Transverse colon (tissue), 4 donors: ENCODE measurements around the gene MOB3B. TPM values are rescaled to one million over a fixed set of nuclear protein-coding genes. Genes with fewer than 3 reads are reported as not detected.

Source experiments
- DNase-seq: peaks from one replicate; pipeline ENCODE4 v3.0.0-alpha.2; 2019
- H3K27ac ChIP-seq, 4 donors: fragments of 200-600 bp; sonication (generic); 2 replicates each; pipeline ENCODE4 v1.5.1; 2016 to 2018; ENCODE audit warnings: inconsistent platforms in 4 of 4
- H3K27me3 ChIP-seq: fragments of 200-600 bp; sonication (generic); 2 replicates; pipeline ENCODE4 v1.5.1; 2017; ENCODE audit warnings: inconsistent platforms
- H3K36me3 ChIP-seq, 4 donors: fragments of 200-600 bp; sonication (generic); 2 replicates each; pipeline ENCODE4 v1.5.1; 2017 to 2019; ENCODE audit warnings: inconsistent platforms in 4 of 4
- H3K4me1 ChIP-seq, 4 donors: fragments of 200-600 bp; sonication (generic); 2 replicates each; pipeline ENCODE4 v1.5.1; 2017 to 2020; ENCODE audit warnings: inconsistent platforms in 4 of 4
- H3K4me3 ChIP-seq, 4 donors: fragments of 200-600 bp; sonication (generic); 1 replicate in 1 of 4; 2 replicates in 3 of 4; pipeline versions ENCODE4 v1.5.1 to v1.6.1; 2017 to 2019; ENCODE audit warnings: inconsistent platforms in 4 of 4
- H3K9me3 ChIP-seq, 2 donors: fragments of 200-600 bp; sonication (generic); 2 replicates each; pipeline ENCODE4 v1.5.1; 2017 to 2019; ENCODE audit warnings: inconsistent platforms in 2 of 2
- EP300 ChIP-seq: sonication (generic); formaldehyde crosslinking; IDR thresholded peaks from one replicate; pipeline ENCODE4 v1.6.1; 2017; ENCODE audit warnings: antibody characterized with exemption, low read depth
- POLR2A ChIP-seq: fragments of 450-650 bp; IDR thresholded peaks from one replicate; pipeline ENCODE4 v1.6.1; 2016; ENCODE audit warnings: antibody characterized with exemption, mild to moderate bottlenecking, moderate library complexity
- POLR2AphosphoS5 ChIP-seq, 3 donors: sonication (generic); formaldehyde crosslinking; IDR thresholded peaks; one replicate each; pipeline ENCODE4 v1.6.1; 2016; ENCODE audit warnings: antibody characterized with exemption in 3 of 3
- WGBS, 2 donors: methylation state at CpG; one replicate each; pipeline ENCODE4 v1.1.5; 2018; ENCODE audit warnings: low coverage in 1 of 2; 5-methylcytosine and 5-hydroxymethylcytosine counted together
- in situ Hi-C, 4 donors: fragments of 200-750 bp; cut with MboI; loops; one replicate each; pipeline versions ENCODE4 v1.15.0 to v1.15.1; 2017; ENCODE audit warnings: low sequenced_read_pairs in 3 of 4, low pct_ligation_motif_present in 1 of 4, low pct_unique_long_range_greater_than_20kb in 1 of 4
- intact Hi-C: fragments of 100-400 bp; cut with DNase I; formaldehyde crosslinking; loops from one replicate; pipeline ENCODE4 v1.15.1; 2023; ENCODE audit warnings: low total_unique reads
- total RNA-seq, 4 donors: library from RNA; depleted of rRNA; stranded (reverse); fragments of >200 nt; gene quantifications; one replicate each; pipeline ENCODE4 v1.1.0, GENCODE V29; 2016
- TF ChIP-seq, protein P1 (sequence below), 5 experiments: fragments of 200-600 bp in 3 of 5; fragments of 450-650 bp in 2 of 5; sonication (generic) in 3 of 5; IDR thresholded peaks; 1 replicate in 2 of 5; 2 replicates in 3 of 5; pipeline ENCODE4 v1.5.1; 2016 to 2017; ENCODE audit warnings: antibody characterized with exemption in 5 of 5, inconsistent platforms in 3 of 5, mild to moderate bottlenecking in 2 of 5, moderate library complexity in 1 of 5

Gene MOB3B
- total RNA-seq, 4 donors from 2014 or later = 18.3 to 39.7 (median 29.1) TPM

DNA sequence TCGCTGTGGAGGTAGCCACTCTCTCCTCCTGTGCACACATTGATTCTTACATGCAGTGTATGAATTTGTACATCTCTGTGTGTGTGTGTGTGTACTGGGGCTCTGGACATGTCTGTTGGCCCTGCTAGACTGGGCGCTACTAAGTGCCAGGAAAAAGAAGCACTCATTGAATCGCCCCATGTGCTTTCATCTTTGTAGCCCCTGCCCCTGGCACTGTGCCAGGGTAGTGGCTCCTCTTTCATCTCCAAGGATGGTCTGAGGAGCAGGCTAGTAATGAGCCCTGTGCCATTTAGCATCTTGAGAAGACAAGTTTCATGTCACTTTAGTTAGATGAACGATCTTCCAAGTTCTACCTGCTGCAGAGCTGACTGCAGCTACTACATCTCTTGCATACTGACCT, 198.2 kb downstream of the MOB3B start:
- Histone ChIP-seq H3K4me3 (no peak overlapping the region), H3K27ac (no peak overlapping the region), H3K27me3 (no peaks in the 10 kb centered on the region), H3K4me1 (peaks cover 0 to 15% (median 5%) of the 10 kb centered on the region in 4 donors), H3K36me3 (peaks cover 0 to 6% (median 0%) of the 10 kb centered on the region in 4 donors), H3K9me3 (no peaks in the 10 kb centered on the region)
- DNase-seq = no peak
- in situ Hi-C loops = loop anchor here (5.0 to 10.0 kb wide), 3 partner anchors 201 to 216 kb away; no protein-coding TSS in a partner anchor
- intact Hi-C loops = loop anchor here (5.0 kb wide), 2 partner anchors 196 to 216 kb away; partner anchors contain the start of gene MOB3B
- 83 to 88% methylated on average over 1 to 4 of the region's 4 CpGs for WGBS, 2 donors
- TF ChIP-seq EP300 = no peak
- TF ChIP-seq POLR2AphosphoS5 (IDR thresholded peaks at IDR 0.05) = no peak
- TF ChIP-seq, protein P1, sequence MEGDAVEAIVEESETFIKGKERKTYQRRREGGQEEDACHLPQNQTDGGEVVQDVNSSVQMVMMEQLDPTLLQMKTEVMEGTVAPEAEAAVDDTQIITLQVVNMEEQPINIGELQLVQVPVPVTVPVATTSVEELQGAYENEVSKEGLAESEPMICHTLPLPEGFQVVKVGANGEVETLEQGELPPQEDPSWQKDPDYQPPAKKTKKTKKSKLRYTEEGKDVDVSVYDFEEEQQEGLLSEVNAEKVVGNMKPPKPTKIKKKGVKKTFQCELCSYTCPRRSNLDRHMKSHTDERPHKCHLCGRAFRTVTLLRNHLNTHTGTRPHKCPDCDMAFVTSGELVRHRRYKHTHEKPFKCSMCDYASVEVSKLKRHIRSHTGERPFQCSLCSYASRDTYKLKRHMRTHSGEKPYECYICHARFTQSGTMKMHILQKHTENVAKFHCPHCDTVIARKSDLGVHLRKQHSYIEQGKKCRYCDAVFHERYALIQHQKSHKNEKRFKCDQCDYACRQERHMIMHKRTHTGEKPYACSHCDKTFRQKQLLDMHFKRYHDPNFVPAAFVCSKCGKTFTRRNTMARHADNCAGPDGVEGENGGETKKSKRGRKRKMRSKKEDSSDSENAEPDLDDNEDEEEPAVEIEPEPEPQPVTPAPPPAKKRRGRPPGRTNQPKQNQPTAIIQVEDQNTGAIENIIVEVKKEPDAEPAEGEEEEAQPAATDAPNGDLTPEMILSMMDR (IDR thresholded peaks at IDR 0.05) = no peak
- no peak for TF ChIP-seq POLR2A

GRCh38 chr9:27329291-27329690, 200.3 kb downstream of the MOB3B start:
- no peaks in the 10 kb centered on the region for H3K9me3 ChIP-seq
- in situ Hi-C loops = no loop called here
- DNase-seq = no peak
- peaks cover 0 to 9% (median 0%) of the 10 kb centered on the region in 4 donors for H3K36me3 ChIP-seq
- intact Hi-C loops = no loop called here
- no peak overlapping the region for H3K27ac ChIP-seq
- 79 to 88% methylated on average over 3 to 9 of the region's 9 CpGs for WGBS, 2 donors
- H3K27me3 ChIP-seq = no peaks in the 10 kb centered on the region
- peaks cover 0 to 10% (median 5%) of the 10 kb centered on the region in 4 donors for H3K4me1 ChIP-seq
- no peak for TF ChIP-seq POLR2A
- no peak for TF ChIP-seq POLR2AphosphoS5 (IDR thresholded peaks at IDR 0.05)
- TF ChIP-seq EP300 = no peak
- TF ChIP-seq, protein P1 (IDR thresholded peaks at IDR 0.05) = no peak
- H3K4me3 ChIP-seq = no peak overlapping the region

- 91 to 96% methylated on average over 3 of the region's 3 CpGs for WGBS, 2 donors
- in situ Hi-C loops (no loop called here), intact Hi-C loops (no loop called here)
- TF ChIP-seq, protein P1 (IDR thresholded peaks at IDR 0.05) = no peak
- TF ChIP-seq POLR2A = no peak
- no peak for TF ChIP-seq POLR2AphosphoS5 (IDR thresholded peaks at IDR 0.05)
- TF ChIP-seq EP300 = no peak
- peaks cover 0 to 9% (median 0%) of the 10 kb centered on the region in 4 donors for H3K36me3 ChIP-seq
- H3K4me3 ChIP-seq = no peak overlapping the region
- peaks cover 0 to 6% (median 3%) of the 10 kb centered on the region in 4 donors for H3K4me1 ChIP-seq
- no peak for DNase-seq
- no peak overlapping the region for H3K27ac ChIP-seq
- H3K27me3 ChIP-seq = no peaks in the 10 kb centered on the region
- H3K9me3 ChIP-seq = peaks cover 0 to 3% of the 10 kb centered on the region in 2 donors
Observed at GRCh38 chr9:27328483-27328882, 201.1 kb downstream of the MOB3B start.

DNA sequence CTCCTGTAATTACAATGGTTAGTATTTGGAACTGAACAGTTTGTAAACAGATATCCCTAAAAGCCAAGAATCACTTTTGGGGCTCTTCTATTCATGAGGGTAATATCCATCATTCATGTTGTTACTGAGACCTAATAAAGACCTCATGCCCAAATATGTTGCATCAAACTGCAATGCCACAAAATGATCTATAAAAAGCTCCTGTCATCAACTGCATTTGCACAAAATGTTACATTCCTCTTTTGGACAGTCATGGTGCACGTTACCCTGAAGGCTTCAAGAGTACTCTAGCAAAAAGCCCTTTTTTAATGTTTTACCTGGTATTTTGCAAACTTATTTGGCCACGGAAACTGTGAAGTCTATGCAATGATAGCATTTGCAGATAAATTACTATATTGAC, 218.4 kb downstream of the MOB3B start:
- no peaks in the 10 kb centered on the region for H3K27me3 ChIP-seq
- intact Hi-C loops = no loop called here
- H3K27ac ChIP-seq = no peak overlapping the region
- in situ Hi-C loops = no loop called here
- TF ChIP-seq POLR2A (no peak), EP300 (no peak), POLR2AphosphoS5 (IDR thresholded peaks at IDR 0.05) (no peak)
- TF ChIP-seq, protein P1 (IDR thresholded peaks at IDR 0.05) = no peak
- no peaks in the 10 kb centered on the region for H3K4me1 ChIP-seq
- H3K9me3 ChIP-seq = no peaks in the 10 kb centered on the region
- no peaks in the 10 kb centered on the region for H3K36me3 ChIP-seq
- DNase-seq = no peak
- H3K4me3 ChIP-seq = no peak overlapping the region
- 78 to 88% methylated on average over 2 of the region's 2 CpGs for WGBS, 2 donors
